A673 (cell line): Measurements from ENCODE around the gene CCM2L. TPM values are rescaled to one million over a fixed set of nuclear protein-coding genes. Genes with fewer than 3 reads are reported as not detected.

Experiments
- BruUV-seq: library from RNA; stranded (reverse); fragments of 400-500 nt; replicated peaks from 2 replicates; lab custom pipeline; 2021; lab: Mats Ljungman, UMichigan
- CTCF ChIA-PET: fragments of 300-600 bp; sonication (Branson Sonifier 250); formaldehyde crosslinking; loops from one replicate; lab custom pipeline; 2022; ENCODE audit warnings: antibody characterized with exemption; lab: Charles Lee
- POLR2A ChIA-PET: fragments of 300-600 bp; sonication (Branson Sonifier 250); formaldehyde crosslinking; loops from one replicate; lab custom pipeline; 2022; ENCODE audit warnings: antibody characterized with exemption; ENCODE audit not compliant: low non-redundant PET; lab: Charles Lee
- DNase-seq: peaks from one replicate; pipeline ENCODE4 v3.0.0-alpha.2; 2015; ENCODE audit warnings: low spot score
- H3K27ac ChIP-seq: fragments of 200-600 bp; sonication (generic); 2 replicates; pipeline ENCODE4 v1.5.1; 2016; ENCODE audit warnings: mixed run types, low read depth, mild to moderate bottlenecking, mixed read lengths, antibody characterized with exemption, low read length; ENCODE audit not compliant: poor library complexity, severe bottlenecking
- H3K27me3 ChIP-seq: fragments of 200-600 bp; sonication (generic); replicated peaks from 2 replicates; pipeline ENCODE4 v1.6.1; 2017; ENCODE audit warnings: mixed run types, low read depth, mild to moderate bottlenecking, mixed read lengths, antibody characterized with exemption, low read length; ENCODE audit not compliant: insufficient read depth, poor library complexity
- H3K36me3 ChIP-seq: fragments of 200-600 bp; sonication (generic); 2 replicates; pipeline ENCODE4 v1.6.1; 2016; ENCODE audit warnings: mixed run types, mild to moderate bottlenecking, mixed read lengths, antibody characterized with exemption, low read length; ENCODE audit not compliant: insufficient read depth, poor library complexity, severe bottlenecking
- H3K4me1 ChIP-seq: fragments of 200-600 bp; sonication (generic); 2 replicates; pipeline ENCODE4 v1.6.1; 2017; ENCODE audit warnings: mixed run types, mild to moderate bottlenecking, mixed read lengths, antibody characterized with exemption, low read length; ENCODE audit not compliant: insufficient read depth, poor library complexity, severe bottlenecking
- H3K4me3 ChIP-seq: fragments of 200-600 bp; sonication (generic); 2 replicates; pipeline ENCODE4 v1.5.1; 2016; ENCODE audit warnings: low read depth, mixed run types, mild to moderate bottlenecking, mixed read lengths, low read length; ENCODE audit not compliant: poor library complexity, severe bottlenecking
- H3K9me3 ChIP-seq: fragments of 200-600 bp; sonication (generic); 2 replicates; pipeline ENCODE4 v1.6.1; 2016; ENCODE audit warnings: mixed run types, low read depth, mild to moderate bottlenecking, mixed read lengths, antibody characterized with exemption, low read length; ENCODE audit not compliant: poor library complexity, severe bottlenecking
- EZH2 ChIP-seq: fragments of 200-600 bp; sonication (generic); IDR thresholded peaks from 2 replicates; pipeline ENCODE4 v1.6.1; 2017; ENCODE audit warnings: borderline replicate concordance, low read depth, mild to moderate bottlenecking, mixed read lengths, antibody characterized with exemption, low read length; ENCODE audit not compliant: poor library complexity, severe bottlenecking
- intact Hi-C: fragments of 100-400 bp; cut with micrococcal nuclease; formaldehyde crosslinking; loops from one replicate; pipeline ENCODE4 v1.10.0; 2022; ENCODE audit not compliant: unreplicated experiment
- total RNA-seq: library from RNA; stranded (reverse); gene quantifications from 2 replicates; pipeline ENCODE4 v1.2.3, GENCODE V29; 2021
- TF ChIP-seq, protein P1 (sequence below): fragments of 300-800, 200-600 bp; sonication (generic); conservative IDR thresholded peaks from 2 replicates; pipeline ENCODE4 v1.5.1; 2017; ENCODE audit warnings: low read depth, mild to moderate bottlenecking, antibody characterized with exemption, low read length, moderate library complexity, mixed read lengths

CCM2L gene
- total RNA-seq, 1 experiment from 2014 or later = not detected

GRCh38 chr20:31990641-31991338, 19.4 kb upstream of the CCM2L start:
- Histone ChIP-seq H3K4me1 (no peaks in the 10 kb centered on the region), H3K36me3 (no peaks in the 10 kb centered on the region), H3K4me3 (no peak overlapping the region), H3K27me3 (peaks cover 33% of the 10 kb centered on the region), H3K9me3 (no peaks in the 10 kb centered on the region), H3K27ac (no peak overlapping the region)
- ChIA-PET POLR2A (no interaction called here), CTCF (no interaction called here)
- BruUV-seq = no TSS peak
- intact Hi-C loops = no loop called here
- no peak for DNase-seq
- no peak for TF ChIP-seq EZH2
- TF ChIP-seq, protein P1, sequence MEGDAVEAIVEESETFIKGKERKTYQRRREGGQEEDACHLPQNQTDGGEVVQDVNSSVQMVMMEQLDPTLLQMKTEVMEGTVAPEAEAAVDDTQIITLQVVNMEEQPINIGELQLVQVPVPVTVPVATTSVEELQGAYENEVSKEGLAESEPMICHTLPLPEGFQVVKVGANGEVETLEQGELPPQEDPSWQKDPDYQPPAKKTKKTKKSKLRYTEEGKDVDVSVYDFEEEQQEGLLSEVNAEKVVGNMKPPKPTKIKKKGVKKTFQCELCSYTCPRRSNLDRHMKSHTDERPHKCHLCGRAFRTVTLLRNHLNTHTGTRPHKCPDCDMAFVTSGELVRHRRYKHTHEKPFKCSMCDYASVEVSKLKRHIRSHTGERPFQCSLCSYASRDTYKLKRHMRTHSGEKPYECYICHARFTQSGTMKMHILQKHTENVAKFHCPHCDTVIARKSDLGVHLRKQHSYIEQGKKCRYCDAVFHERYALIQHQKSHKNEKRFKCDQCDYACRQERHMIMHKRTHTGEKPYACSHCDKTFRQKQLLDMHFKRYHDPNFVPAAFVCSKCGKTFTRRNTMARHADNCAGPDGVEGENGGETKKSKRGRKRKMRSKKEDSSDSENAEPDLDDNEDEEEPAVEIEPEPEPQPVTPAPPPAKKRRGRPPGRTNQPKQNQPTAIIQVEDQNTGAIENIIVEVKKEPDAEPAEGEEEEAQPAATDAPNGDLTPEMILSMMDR = no peak

DNA sequence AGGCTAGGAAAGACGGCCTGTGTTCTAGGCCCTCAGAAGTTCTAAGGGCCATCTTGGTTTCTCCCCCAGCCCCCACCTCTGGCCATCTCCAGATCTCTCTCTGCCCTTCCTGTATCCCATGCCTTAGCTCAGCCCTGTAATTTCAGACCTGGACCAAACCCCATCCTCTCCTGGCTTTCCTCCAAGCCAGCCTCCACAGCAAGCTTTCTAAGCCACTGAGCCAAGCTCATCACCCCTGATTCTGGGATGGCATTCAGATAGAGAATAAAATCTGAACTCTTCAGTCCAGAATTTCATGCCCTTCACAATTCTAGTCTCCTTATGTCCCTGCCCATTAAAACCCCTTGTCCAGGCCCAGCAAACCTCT, 18.9 kb upstream of the CCM2L start:
- H3K27me3 ChIP-seq = peaks cover 34% of the 10 kb centered on the region

GRCh38 chr20:31992086-31992485, 18.2 kb upstream of the CCM2L start:
- TF ChIP-seq EZH2 = no peak
- TF ChIP-seq, protein P1 = no peak
- Histone ChIP-seq H3K27me3 (peaks cover 34% of the 10 kb centered on the region), H3K4me3 (no peak overlapping the region), H3K4me1 (no peaks in the 10 kb centered on the region), H3K36me3 (no peaks in the 10 kb centered on the region), H3K9me3 (no peaks in the 10 kb centered on the region), H3K27ac (no peak overlapping the region)
- DNase-seq = no peak
- ChIA-PET CTCF (no interaction called here), POLR2A (no interaction called here)
- intact Hi-C loops = no loop called here
- BruUV-seq = no TSS peak

More for the DNA sequence above, 18.9 kb upstream of the CCM2L start:
- H3K4me3 ChIP-seq = no peak overlapping the region
- H3K4me1 ChIP-seq = no peaks in the 10 kb centered on the region
- TF ChIP-seq, protein P1 = no peak
- no peak for TF ChIP-seq EZH2
- intact Hi-C loops = no loop called here
- no TSS peak for BruUV-seq
- H3K9me3 ChIP-seq = no peaks in the 10 kb centered on the region
- H3K36me3 ChIP-seq = no peaks in the 10 kb centered on the region
- no peak overlapping the region for H3K27ac ChIP-seq
- DNase-seq = no peak
- CTCF ChIA-PET = no interaction called here
- POLR2A ChIA-PET = no interaction called here
